GM21717 (cell line): Measurements from ENCODE around the gene TUBA3E.
"Not testable (repeated sequence)": the region's sequence is repeated elsewhere in the genome, so short reads cannot be mapped to it uniquely, and the experiment has no call there.

Source experiments
- ATAC-seq: cut with Tn5 transposase; IDR thresholded peaks from one replicate; pipeline ENCODE4 v1.9.1; 2021; ENCODE audit warnings: mild to moderate bottlenecking, moderate library complexity; ENCODE audit not compliant: unreplicated experiment

TUBA3E gene

GRCh38 chr2:130150181-130151144 is 47.8 kb downstream of the TUBA3E start:
- no peak for ATAC-seq

GRCh38 chr2:130148515-130148914 is 49.7 kb downstream of the TUBA3E start:
- ATAC-seq: not testable (repeated sequence)

DNA sequence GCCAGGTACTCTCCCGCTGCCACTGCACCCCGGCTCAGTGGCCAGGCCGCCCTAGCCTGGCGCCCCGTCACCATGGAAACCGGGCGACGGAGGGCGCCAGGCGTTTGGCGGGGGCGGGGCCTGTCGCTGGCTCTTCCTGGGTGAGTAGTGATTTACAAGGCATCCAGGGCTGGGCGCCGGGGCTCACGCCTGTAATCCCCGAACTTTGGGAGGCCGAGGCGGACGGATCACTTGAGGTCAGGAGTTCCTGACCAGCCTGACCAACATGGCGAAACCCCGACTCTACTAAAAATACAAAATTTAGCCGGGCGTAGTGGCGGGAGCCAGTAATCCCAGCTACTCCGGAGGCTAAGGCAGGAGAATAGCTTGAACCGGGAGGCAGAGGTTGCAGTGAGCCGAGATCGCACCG is 53.2 kb downstream of the TUBA3E start, which contains the start of gene CCDC74B:
TSS of gene CCDC74B (minus strand) at position 107 of the 409 bp plus-strand sequence. CDS start 116 bp downstream, outside the sequence.
- ATAC-seq: peak; percentile 89

DNA sequence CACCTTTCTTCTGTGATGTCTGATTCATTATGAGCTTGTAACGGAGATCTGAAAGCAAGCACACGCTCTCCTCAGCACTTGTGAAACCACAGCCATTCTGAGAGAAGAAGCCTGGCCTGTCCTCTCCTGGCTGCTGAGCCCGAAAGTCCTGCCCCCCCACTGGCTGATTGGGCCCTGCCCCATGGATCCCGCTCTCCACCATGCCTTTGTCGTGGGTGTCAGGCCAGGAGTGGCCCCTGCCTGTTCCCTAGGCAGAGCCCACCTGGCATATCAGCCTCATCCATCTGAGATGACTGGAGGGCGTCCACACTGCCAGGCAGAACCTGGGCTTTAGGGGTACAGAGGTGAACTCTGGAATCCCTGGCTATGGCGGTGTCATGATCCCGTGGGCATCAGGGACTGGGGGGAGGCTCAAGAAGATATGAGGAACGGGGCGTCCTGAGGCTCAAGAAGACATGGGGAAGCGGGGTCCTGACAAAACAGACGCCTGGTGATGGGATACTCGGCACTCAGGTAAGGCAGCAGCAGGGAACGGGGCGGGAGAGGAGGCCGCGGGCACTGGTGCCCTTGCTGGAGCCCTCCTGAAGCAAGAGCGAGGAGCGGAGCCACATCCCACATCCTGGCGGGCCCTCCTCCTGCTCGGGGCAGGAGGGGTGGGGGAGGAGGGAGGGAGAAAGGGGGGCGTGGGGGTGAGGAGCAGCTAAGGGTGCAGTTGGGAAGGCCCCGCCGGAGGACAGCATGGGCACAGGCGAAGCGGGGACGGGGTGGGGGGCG is 54.8 kb downstream of the TUBA3E start:
- not testable (repeated sequence) for ATAC-seq

DNA sequence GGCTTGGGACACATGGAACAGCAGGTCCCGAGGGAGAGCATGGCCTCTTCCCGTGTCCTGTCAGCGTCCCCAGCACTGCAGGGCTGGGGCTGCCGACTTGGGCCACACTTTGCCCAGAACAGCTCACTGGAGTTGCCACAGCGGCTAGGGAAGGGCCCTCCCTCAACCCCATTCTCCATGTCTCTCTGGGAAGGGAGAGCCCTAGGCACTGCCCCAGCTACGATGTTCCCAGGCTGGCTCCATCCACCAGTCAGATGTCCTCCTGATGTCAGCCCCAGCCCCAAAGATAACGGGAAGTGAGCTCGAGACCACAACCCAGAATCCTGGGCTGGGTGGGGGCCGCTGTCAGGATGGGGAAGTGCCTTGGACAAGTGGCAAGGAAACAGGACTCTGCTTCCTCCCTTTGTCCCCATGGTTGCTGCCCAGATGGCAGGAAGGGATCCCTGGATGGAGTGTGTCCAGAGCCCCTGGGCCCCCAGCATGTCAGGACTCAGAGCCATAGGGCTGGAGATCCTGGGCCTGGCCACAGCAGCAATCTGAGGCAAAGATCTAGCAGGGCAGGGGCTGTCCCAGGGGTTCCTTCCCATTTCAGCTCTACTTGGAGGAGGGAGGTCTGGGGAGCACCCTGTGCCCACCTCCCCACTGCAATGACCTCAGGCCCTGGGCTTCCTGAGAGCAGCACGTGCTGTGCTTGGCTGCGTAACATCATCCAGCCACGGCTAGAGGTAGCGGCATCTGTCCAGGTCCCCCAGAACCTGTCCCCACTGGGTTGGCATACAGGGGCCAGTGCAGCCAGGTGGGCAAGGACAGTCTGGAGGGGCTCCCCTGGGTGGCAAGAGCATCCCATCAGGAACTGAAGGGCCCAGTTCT is 55.6 kb downstream of the TUBA3E start:
- ATAC-seq: not testable (repeated sequence)
